Ammon's horn (tissue), 1 donor: ENCODE measurements around the gene FUT6.
"Not testable (repeated sequence)": the region's sequence is repeated elsewhere in the genome, so short reads cannot be mapped to it uniquely, and the experiment has no call there.

Experiments
- DNase-seq: peaks from one replicate; pipeline ENCODE4 v3.0.0-alpha.2; 2016; ENCODE audit warnings: low spot score

Gene FUT6

GRCh38 chr19:5785423-5785822 lies 54.1 kb downstream of the FUT6 start:
- DNase-seq, result no peak

- no peak for DNase-seq
Measured at GRCh38 chr19:5784581-5785147, 54.8 kb downstream of the FUT6 start, which contains the start of gene PRR22. Gene PRR22 (minus strand): TSS chr19:5784746. CDS start chr19:5784660, 86 bp downstream.

- no peak for DNase-seq
Measured at GRCh38 chr19:5782945-5783919, 56.3 kb downstream of the FUT6 start.

- no peak for DNase-seq
Measured at GRCh38 chr19:5782322-5782721, 57.2 kb downstream of the FUT6 start.

- DNase-seq, result not testable (repeated sequence)
Measured at GRCh38 chr19:5780916-5781315, 58.6 kb downstream of the FUT6 start.
